HCT116 (cell line): Measurements from ENCODE around the gene RAD18. TPM values are rescaled to one million over a fixed set of nuclear protein-coding genes. Genes with fewer than 3 reads are reported as not detected.

ENCODE experiments used
- ATAC-seq: fragments of 200-7000 bp; cut with Tn5 transposase; 2 replicates; pipeline ENCODE4 v1.9.1; 2020; ENCODE audit warnings: mild to moderate bottlenecking, moderate library complexity
- BruUV-seq: library from RNA; stranded (reverse); fragments of 400-500 nt; replicated peaks from 2 replicates; lab custom pipeline; 2021; lab: Mats Ljungman, UMichigan
- CTCF ChIA-PET: fragments of 300-600 bp; sonication (Branson Sonifier 250); formaldehyde crosslinking; loops from one replicate; lab custom pipeline; 2021; ENCODE audit warnings: antibody characterized with exemption; lab: Charles Lee
- POLR2A ChIA-PET: fragments of 300-600, 350-600 bp; sonication (Branson Sonifier 250); formaldehyde crosslinking; loops from one replicate; lab custom pipeline; 2021; ENCODE audit warnings: antibody characterized with exemption; lab: Charles Lee
- RAD21 ChIA-PET, 2 experiments: fragments of 300-600 bp; sonication (Branson Sonifier 250); formaldehyde crosslinking; loops; one replicate each; lab custom pipeline; 2023; ENCODE audit warnings: low total read pairs in 2 of 2; ENCODE audit not compliant: uncharacterized antibody in 2 of 2, unreplicated experiment in 2 of 2, low non-redundant PET in 1 of 2; lab: Charles Lee
- DNase-seq: peaks from one replicate; pipeline ENCODE4 v3.0.0-alpha.2; 2010; ENCODE audit warnings: low read depth, low spot score
- H2AFZ ChIP-seq: fragments of 200-600 bp; shearing (Covaris generic), sonication (generic); 2 replicates; pipeline ENCODE4 v1.6.1; 2017; ENCODE audit warnings: low read depth, mixed run types, mixed read lengths, antibody characterized with exemption, low read length; ENCODE audit not compliant: poor library complexity, severe bottlenecking
- H3K27ac ChIP-seq: 2 replicates; pipeline ENCODE4 v1.5.1; 2012; ENCODE audit warnings: low read depth, low read length
- H3K27me3 ChIP-seq: fragments of 200-600 bp; sonication (generic); 2 replicates; pipeline ENCODE4 v1.6.1; 2016; ENCODE audit warnings: mixed run types, low read length, mixed read lengths; ENCODE audit not compliant: insufficient read depth
- H3K36me3 ChIP-seq, 2 experiments: fragments of 200-500 bp in 1 of 2; fragments of 200-600 bp in 1 of 2; sonication (Bioruptor generic) in 1 of 2; sonication (generic) in 1 of 2; 2 replicates each; pipeline versions ENCODE4 v1.5.1 to v1.6.1; 2014 to 2016; ENCODE audit warnings: low read length in 2 of 2, inconsistent platforms in 1 of 2, mixed read lengths in 1 of 2, mixed run types in 1 of 2; ENCODE audit not compliant: insufficient read depth in 2 of 2, control insufficient read depth in 1 of 2
- H3K4me1 ChIP-seq, 2 experiments: fragments of 200-600 bp in 1 of 2; sonication (generic) in 1 of 2; 2 replicates each; pipeline versions ENCODE4 v1.5.1 to v1.6.1; 2012 to 2017; ENCODE audit warnings: low read length in 2 of 2, inconsistent platforms in 1 of 2, mild to moderate bottlenecking in 1 of 2, mixed read lengths in 1 of 2, mixed run types in 1 of 2, moderate library complexity in 1 of 2; ENCODE audit not compliant: insufficient read depth in 2 of 2, control insufficient read depth in 1 of 2
- H3K4me2 ChIP-seq: fragments of 200-600 bp; sonication (generic); 2 replicates; pipeline ENCODE4 v1.6.1; 2017; ENCODE audit warnings: mixed run types, low read length, mixed read lengths
- H3K4me3 ChIP-seq, 2 experiments: fragments of 200-600 bp in 1 of 2; sonication (generic) in 1 of 2; replicated peaks in 1 of 2; 2 replicates each; pipeline ENCODE4 v1.5.1; 2011 to 2016; ENCODE audit warnings: low read length in 2 of 2, control low read depth in 1 of 2, low read depth in 1 of 2, mild to moderate bottlenecking in 1 of 2, mixed read lengths in 1 of 2, mixed run types in 1 of 2
- H3K79me2 ChIP-seq: fragments of 200-600 bp; sonication (generic); 2 replicates; pipeline ENCODE4 v1.6.1; 2017; ENCODE audit warnings: mild to moderate bottlenecking, mixed run types, low read length, moderate library complexity, mixed read lengths; ENCODE audit not compliant: insufficient read depth
- H3K9ac ChIP-seq: fragments of 200-600 bp; sonication (generic); 2 replicates; pipeline ENCODE4 v1.6.1; 2016; ENCODE audit warnings: low read length, mixed read lengths
- H3K9me2 ChIP-seq: fragments of 200-600 bp; sonication (generic), shearing (Covaris generic); 2 replicates; pipeline ENCODE4 v1.6.1; 2017; ENCODE audit warnings: mixed run types, mild to moderate bottlenecking, moderate library complexity; ENCODE audit not compliant: insufficient read depth
- H3K9me3 ChIP-seq, 2 experiments: fragments of 200-500 bp in 1 of 2; fragments of 200-600 bp in 1 of 2; sonication (Bioruptor generic) in 1 of 2; sonication (generic) in 1 of 2; 2 replicates each; pipeline ENCODE4 v1.6.1; 2014 to 2017; ENCODE audit warnings: low read length in 2 of 2, mixed read lengths in 2 of 2, inconsistent platforms in 1 of 2, low read depth in 1 of 2, mild to moderate bottlenecking in 1 of 2, mixed run types in 1 of 2, moderate library complexity in 1 of 2; ENCODE audit not compliant: control insufficient read depth in 1 of 2, insufficient read depth in 1 of 2
- H4K20me1 ChIP-seq: fragments of 200-600 bp; sonication (generic), shearing (Covaris generic); 2 replicates; pipeline ENCODE4 v1.6.1; 2017; ENCODE audit warnings: mixed run types, mild to moderate bottlenecking, moderate library complexity; ENCODE audit not compliant: insufficient read depth
- FOSL1 ChIP-seq: IDR thresholded peaks from 2 replicates; pipeline ENCODE4 v1.6.1; 2012; ENCODE audit warnings: low read depth
- POLR2AphosphoS5 ChIP-seq: IDR thresholded peaks from 2 replicates; pipeline ENCODE4 v1.6.1; 2011; ENCODE audit warnings: mild to moderate bottlenecking, low read depth, low read length, moderate library complexity
- REST ChIP-seq: IDR thresholded peaks from 2 replicates; pipeline ENCODE4 v1.6.1; 2012; ENCODE audit warnings: low read depth
- SP1 ChIP-seq: IDR thresholded peaks from 2 replicates; pipeline ENCODE4 v1.6.1; 2012; ENCODE audit warnings: low read depth
- intact Hi-C: fragments of 100-400 bp; cut with micrococcal nuclease; formaldehyde crosslinking; loops from 2 replicates; pipeline ENCODE4 v1.10.0; 2022
- total RNA-seq: library from RNA; stranded (reverse); gene quantifications from one replicate; pipeline ENCODE4 v1.2.1, GENCODE V29; 2021; ENCODE audit not compliant: unreplicated experiment

Gene RAD18
- total RNA-seq, 1 experiment from 2014 or later = 28.7 TPM

GRCh38 chr3:8882171-8882593 lies 81.1 kb downstream of the RAD18 start (continued):
- no peak for TF ChIP-seq REST
- TF ChIP-seq SP1 = no peak
- no peak for TF ChIP-seq POLR2AphosphoS5

- DNase-seq = no peak
- RAD21 ChIA-PET = no interaction called here
- H2AFZ ChIP-seq = no peak overlapping the region
- H3K79me2 ChIP-seq = no peaks in the 10 kb centered on the region
- no peak for TF ChIP-seq FOSL1
- intact Hi-C loops = no loop called here
- H3K27ac ChIP-seq = no peak overlapping the region
- no peaks in the 10 kb centered on the region for H4K20me1 ChIP-seq
- CTCF ChIA-PET = no interaction called here
- no peaks in the 10 kb centered on the region for H3K9me3 ChIP-seq
- no peak overlapping the region for H3K9ac ChIP-seq
- H3K4me3 ChIP-seq = no peak overlapping the region
- no peak overlapping the region for H3K4me2 ChIP-seq
- POLR2A ChIA-PET = no interaction called here
- ATAC-seq = no peak
- peaks cover 0 to 8% of the 10 kb centered on the region in 2 experiments; a peak in 1 of 4 replicates for H3K36me3 ChIP-seq
- no peaks in the 10 kb centered on the region for H3K27me3 ChIP-seq
- no TSS peak for BruUV-seq
- no peaks in the 10 kb centered on the region for H3K9me2 ChIP-seq
- no peaks in the 10 kb centered on the region for H3K4me1 ChIP-seq
Measured at GRCh38 chr3:8879347-8879944, 83.8 kb downstream of the RAD18 start.
